Measurements from ENCODE around the gene ZSWIM1.

GRCh38 chr20:45845452-45845851 is 35.6 kb upstream of the ZSWIM1 start:
- TF ChIP-seq RAD21 (IDR thresholded peaks at IDR 0.05; ENCODE audit: low read depth) (no peak), REST (IDR thresholded peaks at IDR 0.05; ENCODE audit: low read depth) (no peak), CEBPB (IDR thresholded peaks at IDR 0.05) (no peak), EP300 (IDR thresholded peaks at IDR 0.05; ENCODE audit: borderline replicate concordance) (no peak), FOXM1 (IDR thresholded peaks at IDR 0.05; ENCODE audit: borderline replicate concordance, low read depth) (no peak), MAX (IDR thresholded peaks at IDR 0.05) (no peak), CREB1 (IDR thresholded peaks at IDR 0.05; ENCODE audit: low read depth) (no peak), YY1 (IDR thresholded peaks at IDR 0.05; ENCODE audit: low read depth) (no peak), NFIC (IDR thresholded peaks at IDR 0.05) (no peak), TAF1 (IDR thresholded peaks at IDR 0.05; ENCODE audit: low read depth) (no peak), TEAD4 (IDR thresholded peaks at IDR 0.05) (no peak), USF1 (IDR thresholded peaks at IDR 0.05) (no peak), TCF12 (IDR thresholded peaks at IDR 0.05; ENCODE audit: low read depth) (no peak)
